Stimulated activated CD4-positive, alpha-beta T cell treated with anti-CD3 and anti-CD28 coated beads, Interleukin-12 subunit alpha, Interleukin-12 subunit beta, amount 100 ng/mL, for 48 hours (primary cell): Measurements from ENCODE around the gene MTCH1.

Experiments
- DNase-seq, 3 donors: peaks; one replicate each; pipeline ENCODE4 v3.0.0-alpha.2; 2020; ENCODE audit warnings: low read depth in 2 of 3, low spot score in 1 of 3

MTCH1 gene

GRCh38 chr6:37017606-37018197, 31.7 kb upstream of the MTCH1 start:
- DNase-seq = no peak

- no peak for DNase-seq
Measured at GRCh38 chr6:37016995-37017394, 31.0 kb upstream of the MTCH1 start.

GRCh38 chr6:37015532-37015931, 29.5 kb upstream of the MTCH1 start:
- no peak for DNase-seq

GRCh38 chr6:37014667-37015066, 28.7 kb upstream of the MTCH1 start:
- no peak for DNase-seq

- DNase-seq = no peak
Measured at GRCh38 chr6:37013516-37014491, 27.8 kb upstream of the MTCH1 start.

- DNase-seq = no peak
Measured at GRCh38 chr6:37011656-37012378, 25.8 kb upstream of the MTCH1 start.

- no peak for DNase-seq
Measured at GRCh38 chr6:37010402-37010892, 24.5 kb upstream of the MTCH1 start.

GRCh38 chr6:37008484-37009465, 22.8 kb upstream of the MTCH1 start:
- no peak for DNase-seq

- DNase-seq = no peak
Measured at GRCh38 chr6:37007340-37008043, 21.5 kb upstream of the MTCH1 start.

- DNase-seq = no peak
Measured at GRCh38 chr6:37006793-37007339, 20.9 kb upstream of the MTCH1 start.

GRCh38 chr6:37005827-37006567, 20.0 kb upstream of the MTCH1 start:
- no peak for DNase-seq

- no peak for DNase-seq
Measured at GRCh38 chr6:37005061-37005810, 19.2 kb upstream of the MTCH1 start, which contains the start of gene FGD2. Gene FGD2, plus strand, starts transcription at chr6:37005655. Its CDS starts 163 bp downstream, at chr6:37005818.

- DNase-seq = no peak
Measured at GRCh38 chr6:37004044-37004980, 18.3 kb upstream of the MTCH1 start.

- no peak for DNase-seq
Measured at GRCh38 chr6:36999751-37000125, 13.7 kb upstream of the MTCH1 start.

- DNase-seq = no peak
Measured at GRCh38 chr6:36999061-36999750, 13.2 kb upstream of the MTCH1 start.

- DNase-seq = no peak
Measured at GRCh38 chr6:36998723-36999038, 12.7 kb upstream of the MTCH1 start.
